HG03066 (cell line): ENCODE data around the gene IWS1.

Source experiments
- ATAC-seq: cut with Tn5 transposase; IDR thresholded peaks from one replicate; pipeline ENCODE4 v1.9.1; 2021; ENCODE audit warnings: low read depth; ENCODE audit not compliant: unreplicated experiment

IWS1 gene

DNA sequence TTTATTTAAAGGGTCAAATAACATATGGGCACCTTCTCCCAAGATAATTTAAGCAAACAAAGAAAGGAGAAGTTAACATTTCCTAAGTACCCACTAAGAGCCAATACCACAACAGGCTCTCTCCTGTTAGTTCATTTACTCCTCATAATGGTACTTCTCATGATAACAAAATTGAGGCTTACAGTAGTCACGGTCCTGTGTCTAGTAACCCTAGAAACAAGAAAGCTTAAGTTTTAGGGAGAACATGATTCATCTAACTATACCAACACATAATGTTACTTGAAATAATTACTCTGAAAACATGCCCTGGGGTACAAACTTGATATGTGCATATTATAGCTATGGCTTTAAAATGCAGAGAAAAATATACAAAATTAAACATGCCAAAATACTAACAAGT is 19.8 kb downstream of the IWS1 start:
- no peak for ATAC-seq

- ATAC-seq = no peak
These were observed 21.5 kb downstream of the IWS1 start for GRCh38 chr2:127504552-127505430.

- ATAC-seq = no peak
These were observed 22.8 kb downstream of the IWS1 start for GRCh38 chr2:127503491-127503890.

- ATAC-seq = no peak
These were observed 27.9 kb downstream of the IWS1 start for GRCh38 chr2:127498386-127498785.

- ATAC-seq = no peak
These were observed 36.0 kb downstream of the IWS1 start for GRCh38 chr2:127490283-127490682.

DNA sequence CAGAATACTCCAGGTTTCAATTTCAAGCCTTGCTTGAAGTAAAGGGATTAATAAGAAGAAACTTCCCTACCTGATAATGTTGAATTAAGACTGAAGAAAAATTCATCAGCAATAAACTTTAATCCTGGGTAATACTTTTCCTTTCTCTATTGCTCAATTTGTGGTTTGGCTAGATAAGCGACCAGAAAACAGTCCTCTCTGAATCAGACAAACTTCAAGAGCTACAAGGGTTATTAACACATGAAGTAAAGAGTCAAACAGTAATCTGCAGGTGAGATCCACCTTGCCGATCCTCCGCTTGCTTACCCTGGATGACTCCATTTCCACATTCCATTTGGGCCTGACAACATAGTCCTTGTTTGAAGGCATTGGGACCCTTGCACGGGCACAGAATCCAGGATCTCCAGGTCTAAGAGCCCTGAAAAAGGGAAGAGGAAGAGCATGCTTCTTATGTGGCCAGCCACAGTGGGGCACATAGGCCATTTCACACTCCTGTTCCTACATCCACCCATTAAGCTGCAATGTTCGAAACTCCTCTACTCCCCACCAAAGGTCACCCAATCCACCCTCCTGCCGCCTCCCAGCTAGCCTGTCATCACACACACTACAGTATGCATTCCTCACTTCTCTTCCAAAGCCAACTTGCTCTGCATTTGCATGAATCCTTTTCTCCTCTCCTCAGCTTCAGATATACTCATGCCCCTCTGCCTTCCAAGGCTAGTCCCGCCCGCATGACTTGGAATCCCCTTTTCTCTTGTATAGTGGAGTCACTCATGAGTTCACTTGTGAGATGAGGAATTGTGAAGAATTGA is 39.8 kb downstream of the IWS1 start:
- ATAC-seq = no peak

DNA sequence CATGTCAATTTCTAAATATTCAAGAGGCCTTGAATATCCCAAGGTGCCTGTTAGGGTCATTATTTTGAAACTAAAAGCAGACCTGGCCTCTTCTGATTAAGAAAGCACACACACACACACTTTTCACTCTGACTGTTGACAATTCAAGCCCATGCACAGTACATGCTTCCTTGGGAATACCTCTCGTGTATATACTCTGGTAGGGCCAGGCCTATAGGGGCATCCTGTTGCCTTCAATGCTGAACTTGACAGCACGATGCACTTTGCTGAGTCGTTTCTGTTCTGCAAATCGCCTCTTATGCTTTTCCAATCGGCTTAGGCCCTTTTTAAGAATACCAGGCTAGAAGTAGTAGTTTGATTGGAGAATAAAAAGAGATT is 40.6 kb downstream of the IWS1 start:
- ATAC-seq = no peak

- ATAC-seq = no peak
These were observed 41.1 kb downstream of the IWS1 start for GRCh38 chr2:127485051-127485693.

- ATAC-seq = no peak
These were observed 44.3 kb downstream of the IWS1 start for GRCh38 chr2:127482031-127482430.

DNA sequence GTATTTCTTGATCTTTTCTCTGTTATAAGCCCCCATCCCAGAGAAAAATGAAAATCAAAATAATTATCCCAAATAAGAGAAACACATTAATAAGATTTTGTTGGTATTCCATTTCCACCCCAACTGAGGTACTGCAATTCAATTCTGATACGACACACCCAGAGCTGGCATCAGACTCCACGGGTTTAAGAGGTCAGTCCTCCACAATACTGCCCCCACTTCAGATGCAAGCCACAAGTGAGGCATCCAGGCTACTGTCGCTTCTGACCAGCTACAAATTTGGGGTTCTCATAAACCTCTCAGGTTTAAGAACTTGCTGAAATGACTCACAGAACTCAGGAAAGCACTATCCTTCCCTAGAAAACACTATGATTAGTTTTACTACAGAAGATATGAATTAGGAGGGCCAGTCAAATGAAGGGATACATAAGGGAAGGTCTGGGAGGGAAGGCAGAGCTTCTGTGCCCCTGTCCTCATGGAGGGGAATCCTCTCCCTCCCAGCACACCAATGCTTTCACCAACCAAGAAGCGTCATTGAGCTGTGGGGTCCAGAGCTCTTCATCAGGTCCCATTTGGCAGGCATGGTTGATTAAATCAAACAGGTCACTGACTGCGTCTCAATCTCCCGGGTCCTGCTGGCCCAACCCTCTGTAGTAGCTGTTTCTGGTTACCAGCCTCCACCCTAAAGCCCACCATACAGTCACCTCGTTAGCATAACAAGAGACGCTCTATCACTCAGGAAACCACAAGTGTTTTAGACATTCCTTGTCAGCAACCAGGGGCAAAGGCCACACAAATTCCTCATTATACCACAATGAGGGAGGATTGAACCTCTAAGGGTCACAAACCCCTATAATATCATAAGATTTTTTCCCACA is 46.2 kb downstream of the IWS1 start:
- no peak for ATAC-seq

DNA sequence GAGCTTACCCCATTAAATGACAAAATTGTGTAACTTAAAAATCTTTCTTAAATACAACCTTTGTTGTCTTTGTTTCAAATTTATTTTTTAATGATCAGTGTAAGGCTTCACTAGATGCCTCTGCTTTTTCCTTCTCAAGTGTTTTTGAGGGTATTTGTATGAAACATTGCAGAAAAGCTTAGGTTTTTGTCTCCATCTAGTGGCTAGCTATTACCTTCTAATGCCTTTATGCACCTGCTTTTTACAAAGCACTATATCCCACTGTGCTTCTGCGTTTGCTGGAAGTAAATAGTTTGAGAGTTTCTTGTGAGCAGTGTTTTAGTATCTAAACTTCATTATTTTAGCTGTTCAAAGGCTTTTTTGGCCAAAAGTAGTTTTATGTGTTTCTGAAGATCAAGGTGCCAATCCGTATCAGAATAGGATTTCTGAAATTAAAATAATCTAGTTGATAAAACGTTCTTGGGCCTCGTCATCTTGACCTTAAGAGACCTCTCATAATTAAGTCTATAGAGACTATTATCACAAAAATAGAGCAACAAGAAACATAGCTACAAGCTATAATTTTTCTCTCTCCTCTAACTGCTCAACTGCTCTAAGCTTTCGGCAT is 47.0 kb downstream of the IWS1 start:
- ATAC-seq = no peak

DNA sequence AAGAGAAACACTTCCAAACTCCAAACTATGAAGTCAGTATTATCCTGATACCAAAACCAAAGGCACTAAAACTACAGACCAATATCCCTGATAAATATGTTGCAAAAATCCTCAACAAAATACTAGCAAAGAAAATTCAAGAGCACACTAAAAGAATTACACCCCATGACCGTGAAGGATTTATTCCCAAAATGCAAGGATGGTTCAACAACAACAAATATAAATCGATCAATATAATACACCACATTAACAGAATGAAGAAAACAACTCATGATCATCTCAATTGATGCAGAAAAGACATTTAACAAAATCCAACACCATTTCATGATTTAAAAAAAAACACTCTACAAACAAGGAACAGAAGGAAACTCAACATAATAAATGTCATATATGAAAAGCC is 50.5 kb downstream of the IWS1 start:
- no peak for ATAC-seq

DNA sequence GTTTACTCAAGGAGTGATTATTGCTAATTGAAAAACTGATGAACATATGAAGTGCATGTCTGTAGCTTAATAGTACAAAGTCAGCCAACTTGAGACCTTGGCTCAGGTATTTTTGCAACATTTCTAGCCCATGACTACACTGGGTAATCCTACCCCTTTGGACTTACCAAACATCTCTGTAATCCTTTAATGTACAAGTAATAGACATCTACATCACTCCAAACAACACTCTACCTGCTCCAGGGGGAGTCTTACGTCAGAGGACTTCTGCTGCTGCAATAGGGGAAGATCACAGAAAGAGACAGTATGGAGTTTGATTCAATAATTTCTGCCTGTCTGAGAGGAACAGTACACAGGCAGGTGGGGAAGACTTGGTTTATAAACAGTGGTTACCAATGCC is 54.0 kb downstream of the IWS1 start:
- ATAC-seq = no peak

- ATAC-seq = no peak
These were observed 54.9 kb downstream of the IWS1 start for GRCh38 chr2:127471286-127471988.

DNA sequence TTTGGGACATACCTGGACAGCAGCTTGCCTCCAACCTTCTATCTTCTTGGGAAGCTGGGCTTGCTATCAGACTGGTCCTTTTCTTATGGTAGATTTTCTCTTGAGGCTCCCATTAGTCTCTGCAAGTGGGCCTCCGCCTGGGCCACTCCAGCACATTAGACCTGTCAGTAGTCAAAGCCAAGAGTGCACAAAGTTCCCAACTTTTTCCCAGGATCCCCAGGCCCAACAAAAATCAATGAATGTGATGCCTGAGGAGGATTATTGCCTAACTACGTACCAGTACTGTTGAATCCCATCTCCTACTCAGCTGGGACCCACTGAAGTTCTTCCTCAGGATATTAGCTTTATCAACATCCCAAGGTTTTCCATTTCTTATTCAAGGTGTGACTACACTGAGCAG is 56.3 kb downstream of the IWS1 start:
- no peak for ATAC-seq

GRCh38 chr2:127469051-127469450 is 57.2 kb downstream of the IWS1 start:
- no peak for ATAC-seq

DNA sequence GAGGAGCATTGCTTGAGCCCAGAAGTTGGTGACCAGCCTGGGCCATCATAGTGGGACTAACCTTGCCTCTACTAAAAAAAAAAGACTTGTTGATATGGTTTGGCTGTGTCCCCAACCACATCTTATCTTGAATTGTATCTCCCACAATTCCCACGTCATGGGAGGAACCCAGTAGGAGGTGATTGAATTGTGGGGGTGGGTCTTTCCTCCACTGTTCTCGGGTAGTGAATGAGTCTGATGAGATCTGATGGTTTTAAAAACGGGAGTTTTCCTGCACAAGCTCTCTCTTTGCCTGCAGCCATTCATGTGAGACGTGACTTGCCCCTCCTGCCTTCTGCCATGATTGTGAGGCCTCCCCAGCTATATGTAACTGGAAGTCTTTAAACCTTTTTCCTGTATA is 61.0 kb downstream of the IWS1 start:
- no peak for ATAC-seq

GRCh38 chr2:127464470-127465257 is 61.6 kb downstream of the IWS1 start:
- no peak for ATAC-seq
